GM23338 (cell line): Measurements from ENCODE around the gene GRID1. TPM values are rescaled to one million over a fixed set of nuclear protein-coding genes. Genes with fewer than 3 reads are reported as not detected.

Experiments used
- ATAC-seq: fragments of 200-7000 bp; cut with Tn5 transposase; 3 replicates; pipeline ENCODE4 v1.9.1; 2020
- DNase-seq: peaks from one replicate; pipeline ENCODE4 v3.0.0-alpha.2; 2015; ENCODE audit warnings: low spot score
- H2AFZ ChIP-seq: fragments of 200-600 bp; sonication (generic); 2 replicates; pipeline ENCODE4 v1.8.0; 2016; ENCODE audit warnings: antibody characterized with exemption, mild to moderate bottlenecking, moderate library complexity
- H3F3A ChIP-seq: fragments of 200-600 bp; sonication (generic); replicated peaks from 2 replicates; pipeline ENCODE4 v1.8.0; 2017; ENCODE audit warnings: antibody characterized with exemption, mixed run types, low read depth
- H3K27ac ChIP-seq: fragments of 200-600 bp; sonication (generic); 2 replicates; pipeline ENCODE4 v1.6.1; 2016; ENCODE audit warnings: low read depth
- H3K27me3 ChIP-seq: fragments of 200-600 bp; sonication (generic); 2 replicates; pipeline ENCODE4 v1.8.0; 2016; ENCODE audit warnings: mild to moderate bottlenecking, mixed run types, moderate library complexity; ENCODE audit not compliant: insufficient read depth
- H3K36me3 ChIP-seq: fragments of 200-600 bp; sonication (generic); 2 replicates; pipeline ENCODE4 v1.8.0; 2016; ENCODE audit warnings: mild to moderate bottlenecking; ENCODE audit not compliant: insufficient read depth
- H3K4me1 ChIP-seq: fragments of 200-600 bp; sonication (generic); 2 replicates; pipeline ENCODE4 v1.8.0; 2016; ENCODE audit warnings: mild to moderate bottlenecking, moderate library complexity; ENCODE audit not compliant: insufficient read depth
- H3K4me2 ChIP-seq: fragments of 200-600 bp; sonication (generic); 2 replicates; pipeline ENCODE4 v1.7.1; 2017; ENCODE audit warnings: mixed run types
- H3K4me3 ChIP-seq: fragments of 200-600 bp; sonication (generic); 2 replicates; pipeline ENCODE4 v1.6.1; 2016; ENCODE audit warnings: mixed run types
- H3K79me2 ChIP-seq: fragments of 200-600 bp; sonication (generic); replicated peaks from 2 replicates; pipeline ENCODE4 v1.8.0; 2017; ENCODE audit warnings: mild to moderate bottlenecking; ENCODE audit not compliant: insufficient read depth
- H3K9me2 ChIP-seq: fragments of 200-600 bp; sonication (generic); 2 replicates; pipeline ENCODE4 v1.8.0; 2017; ENCODE audit not compliant: insufficient read depth
- H4K20me1 ChIP-seq: fragments of 200-600 bp; sonication (generic); replicated peaks from 2 replicates; pipeline ENCODE4 v1.8.0; 2017; ENCODE audit warnings: mild to moderate bottlenecking; ENCODE audit not compliant: insufficient read depth
- H3K27ac Mint-ChIP-seq: 2 replicates; pipeline ENCODE4 v1.8.0; 2020; ENCODE audit warnings: inconsistent platforms, mild to moderate bottlenecking, moderate library complexity, mixed read lengths
- H3K27me3 Mint-ChIP-seq: 3 replicates; pipeline ENCODE4 v1.8.0; 2022; ENCODE audit warnings: low read depth, mild to moderate bottlenecking, moderate library complexity, mixed read lengths, inconsistent platforms; ENCODE audit not compliant: insufficient read depth, poor library complexity
- H3K36me3 Mint-ChIP-seq: 3 replicates; pipeline ENCODE4 v1.8.0; 2021; ENCODE audit warnings: low read depth, mild to moderate bottlenecking, inconsistent platforms, moderate library complexity, mixed read lengths
- H3K4me1 Mint-ChIP-seq: 3 replicates; pipeline ENCODE4 v1.8.0; 2020; ENCODE audit warnings: mild to moderate bottlenecking, inconsistent platforms, mixed read lengths
- H3K4me3 Mint-ChIP-seq: 3 replicates; pipeline ENCODE4 v1.8.0; 2021; ENCODE audit warnings: moderate library complexity, mild to moderate bottlenecking, inconsistent platforms, mixed read lengths
- H3K9me3 Mint-ChIP-seq: 3 replicates; pipeline ENCODE4 v1.8.0; 2020; ENCODE audit warnings: moderate library complexity, mild to moderate bottlenecking, inconsistent platforms, mixed read lengths
- CREB1 ChIP-seq: fragments of 250-450 bp; sonication (Bioruptor Pico); IDR thresholded peaks from 2 replicates; pipeline ENCODE4 v1.5.0; 2020; ENCODE audit warnings: low read depth, mild to moderate bottlenecking, moderate library complexity
- ETS1 ChIP-seq: IDR thresholded peaks from 2 replicates; pipeline ENCODE4 v1.6.1; 2016; ENCODE audit warnings: antibody characterized with exemption
- EZH2phosphoT487 ChIP-seq: fragments of 200-600 bp; sonication (generic); IDR thresholded peaks from one replicate; pipeline ENCODE4 v1.8.1; 2018; ENCODE audit warnings: antibody characterized with exemption; ENCODE audit not compliant: unreplicated experiment
- JUNB ChIP-seq: IDR thresholded peaks from one replicate; pipeline ENCODE4 v1.6.1; 2016; ENCODE audit warnings: antibody characterized with exemption; ENCODE audit not compliant: unreplicated experiment
- NANOG ChIP-seq: IDR thresholded peaks from 2 replicates; pipeline ENCODE4 v1.6.1; 2016; ENCODE audit warnings: antibody characterized with exemption, borderline replicate concordance
- REST ChIP-seq: IDR thresholded peaks from one replicate; pipeline ENCODE4 v1.6.1; 2018; ENCODE audit warnings: antibody characterized with exemption; ENCODE audit not compliant: unreplicated experiment
- ZNF114 ChIP-seq: fragments of 250-450 bp; sonication (Bioruptor Pico); IDR thresholded peaks from 2 replicates; pipeline ENCODE4 v1.5.0; 2020; ENCODE audit warnings: mild to moderate bottlenecking, moderate library complexity
- ZNF331 ChIP-seq: fragments of 250-450 bp; sonication (Bioruptor Pico); IDR thresholded peaks from 2 replicates; pipeline ENCODE4 v1.5.0; 2020; ENCODE audit warnings: low read depth, mild to moderate bottlenecking, moderate library complexity
- polyA plus RNA-seq: library from polyadenylated mRNA; unstranded; fragments of >200 nt; fragmentation: Nextera tagmentation; extraction: Ambion mirVana; gene quantifications from 2 replicates; pipeline ENCODE4 v1.2.1, GENCODE V29; 2016
- total RNA-seq: library from RNA; depleted of rRNA; stranded (reverse); fragments of >200 nt; shearing (Covaris generic); gene quantifications from 2 replicates; pipeline ENCODE4 v1.2.3, GENCODE V29; 2014
- TF ChIP-seq, protein P1 (sequence below): fragments of 250-450 bp; sonication (Bioruptor Pico); IDR thresholded peaks from 2 replicates; pipeline ENCODE4 v1.5.0; 2020; ENCODE audit warnings: mild to moderate bottlenecking, moderate library complexity

GRID1 gene
- total and polyA plus RNA-seq, 2 experiments from 2014 or later, result 0.14 to 0.15 TPM

DNA sequence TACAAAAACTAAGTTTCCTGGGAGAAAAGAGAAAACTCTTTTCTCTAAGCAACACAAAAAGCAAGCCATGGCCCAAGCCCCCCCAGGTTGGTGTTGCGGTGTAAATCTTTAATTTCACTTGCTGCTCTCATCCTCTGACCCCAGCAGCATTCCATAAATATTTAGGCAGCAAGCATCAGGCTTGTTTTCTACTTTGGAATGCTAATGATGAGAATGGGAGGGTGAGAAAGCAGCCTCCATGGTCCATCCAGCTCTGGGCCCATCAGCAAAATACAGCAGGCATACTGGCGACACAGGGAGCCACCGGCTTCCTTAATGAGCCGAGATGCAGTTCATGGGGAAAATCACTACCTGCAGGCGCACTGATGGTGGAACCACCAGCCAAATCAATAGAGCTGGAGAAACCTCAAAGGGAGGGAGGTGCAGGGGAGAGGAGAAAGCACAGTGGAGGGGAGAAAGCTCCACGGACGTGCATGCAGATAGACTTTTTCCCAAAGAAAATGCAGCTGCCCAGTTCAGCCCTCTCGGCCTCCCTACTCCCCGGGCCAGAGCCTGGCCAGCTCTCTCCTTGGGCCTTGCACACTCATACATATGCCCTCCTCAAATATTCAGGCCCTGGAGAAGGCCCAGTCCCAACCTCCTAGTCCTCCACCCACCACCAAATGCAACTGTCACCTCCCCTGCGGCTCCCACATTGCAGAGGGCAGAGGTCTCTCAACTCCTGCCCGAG is 131.9 kb downstream of the GRID1 start:
- no peak overlapping the region for H3K4me3 ChIP-seq
- H3K4me3 Mint-ChIP-seq, result peak overlapping the region; percentile 18; the same call in 1 of the 3 replicates
- peak overlapping the region; percentile 79; the same call in 1 of the 2 replicates for H3K27ac Mint-ChIP-seq
- peaks cover 33% of the 10 kb centered on the region for H3K4me1 Mint-ChIP-seq
- H3K27me3 Mint-ChIP-seq, result peaks cover 11% of the 10 kb centered on the region
- peak; percentile 58 for DNase-seq
- peaks cover 38% of the 10 kb centered on the region for H3K9me3 Mint-ChIP-seq
- peaks cover 25% of the 10 kb centered on the region for H3K36me3 Mint-ChIP-seq
- peak; percentile 67 for ATAC-seq
- peak overlapping the region; percentile 61 for H2AFZ ChIP-seq
- TF ChIP-seq CREB1 (no peak), ZNF331 (no peak), NANOG (no peak), ZNF114 (CRISPR knock-in tag) (no peak), JUNB (no peak), REST (no peak), EZH2phosphoT487 (no peak), ETS1 (no peak)
- TF ChIP-seq, protein P1, sequence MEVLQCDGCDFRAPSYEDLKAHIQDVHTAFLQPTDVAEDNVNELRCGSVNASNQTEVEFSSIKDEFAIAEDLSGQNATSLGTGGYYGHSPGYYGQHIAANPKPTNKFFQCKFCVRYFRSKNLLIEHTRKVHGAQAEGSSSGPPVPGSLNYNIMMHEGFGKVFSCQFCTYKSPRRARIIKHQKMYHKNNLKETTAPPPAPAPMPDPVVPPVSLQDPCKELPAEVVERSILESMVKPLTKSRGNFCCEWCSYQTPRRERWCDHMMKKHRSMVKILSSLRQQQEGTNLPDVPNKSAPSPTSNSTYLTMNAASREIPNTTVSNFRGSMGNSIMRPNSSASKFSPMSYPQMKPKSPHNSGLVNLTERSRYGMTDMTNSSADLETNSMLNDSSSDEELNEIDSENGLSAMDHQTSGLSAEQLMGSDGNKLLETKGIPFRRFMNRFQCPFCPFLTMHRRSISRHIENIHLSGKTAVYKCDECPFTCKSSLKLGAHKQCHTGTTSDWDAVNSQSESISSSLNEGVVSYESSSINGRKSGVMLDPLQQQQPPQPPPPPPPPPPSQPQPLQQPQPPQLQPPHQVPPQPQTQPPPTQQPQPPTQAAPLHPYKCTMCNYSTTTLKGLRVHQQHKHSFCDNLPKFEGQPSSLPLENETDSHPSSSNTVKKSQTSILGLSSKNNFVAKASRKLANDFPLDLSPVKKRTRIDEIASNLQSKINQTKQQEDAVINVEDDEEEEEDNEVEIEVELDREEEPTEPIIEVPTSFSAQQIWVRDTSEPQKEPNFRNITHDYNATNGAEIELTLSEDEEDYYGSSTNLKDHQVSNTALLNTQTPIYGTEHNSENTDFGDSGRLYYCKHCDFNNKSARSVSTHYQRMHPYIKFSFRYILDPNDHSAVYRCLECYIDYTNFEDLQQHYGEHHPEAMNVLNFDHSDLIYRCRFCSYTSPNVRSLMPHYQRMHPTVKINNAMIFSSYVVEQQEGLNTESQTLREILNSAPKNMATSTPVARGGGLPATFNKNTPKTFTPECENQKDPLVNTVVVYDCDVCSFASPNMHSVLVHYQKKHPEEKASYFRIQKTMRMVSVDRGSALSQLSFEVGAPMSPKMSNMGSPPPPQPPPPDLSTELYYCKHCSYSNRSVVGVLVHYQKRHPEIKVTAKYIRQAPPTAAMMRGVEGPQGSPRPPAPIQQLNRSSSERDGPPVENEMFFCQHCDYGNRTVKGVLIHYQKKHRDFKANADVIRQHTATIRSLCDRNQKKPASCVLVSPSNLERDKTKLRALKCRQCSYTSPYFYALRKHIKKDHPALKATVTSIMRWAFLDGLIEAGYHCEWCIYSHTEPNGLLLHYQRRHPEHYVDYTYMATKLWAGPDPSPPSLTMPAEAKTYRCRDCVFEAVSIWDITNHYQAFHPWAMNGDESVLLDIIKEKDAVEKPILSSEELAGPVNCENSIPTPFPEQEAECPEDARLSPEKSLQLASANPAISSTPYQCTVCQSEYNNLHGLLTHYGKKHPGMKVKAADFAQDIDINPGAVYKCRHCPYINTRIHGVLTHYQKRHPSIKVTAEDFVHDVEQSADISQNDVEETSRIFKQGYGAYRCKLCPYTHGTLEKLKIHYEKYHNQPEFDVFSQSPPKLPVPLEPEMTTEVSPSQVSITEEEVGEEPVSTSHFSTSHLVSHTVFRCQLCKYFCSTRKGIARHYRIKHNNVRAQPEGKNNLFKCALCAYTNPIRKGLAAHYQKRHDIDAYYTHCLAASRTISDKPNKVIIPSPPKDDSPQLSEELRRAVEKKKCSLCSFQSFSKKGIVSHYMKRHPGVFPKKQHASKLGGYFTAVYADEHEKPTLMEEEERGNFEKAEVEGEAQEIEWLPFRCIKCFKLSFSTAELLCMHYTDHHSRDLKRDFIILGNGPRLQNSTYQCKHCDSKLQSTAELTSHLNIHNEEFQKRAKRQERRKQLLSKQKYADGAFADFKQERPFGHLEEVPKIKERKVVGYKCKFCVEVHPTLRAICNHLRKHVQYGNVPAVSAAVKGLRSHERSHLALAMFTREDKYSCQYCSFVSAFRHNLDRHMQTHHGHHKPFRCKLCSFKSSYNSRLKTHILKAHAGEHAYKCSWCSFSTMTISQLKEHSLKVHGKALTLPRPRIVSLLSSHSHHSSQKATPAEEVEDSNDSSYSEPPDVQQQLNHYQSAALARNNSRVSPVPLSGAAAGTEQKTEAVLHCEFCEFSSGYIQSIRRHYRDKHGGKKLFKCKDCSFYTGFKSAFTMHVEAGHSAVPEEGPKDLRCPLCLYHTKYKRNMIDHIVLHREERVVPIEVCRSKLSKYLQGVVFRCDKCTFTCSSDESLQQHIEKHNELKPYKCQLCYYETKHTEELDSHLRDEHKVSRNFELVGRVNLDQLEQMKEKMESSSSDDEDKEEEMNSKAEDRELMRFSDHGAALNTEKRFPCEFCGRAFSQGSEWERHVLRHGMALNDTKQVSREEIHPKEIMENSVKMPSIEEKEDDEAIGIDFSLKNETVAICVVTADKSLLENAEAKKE (CRISPR knock-in tag), result no peak
- H3F3A ChIP-seq, result no peaks in the 10 kb centered on the region
- no peaks in the 10 kb centered on the region; the same call in 1 of the 2 replicates for H3K36me3 ChIP-seq
- H3K4me1 ChIP-seq, result peaks cover 31% of the 10 kb centered on the region
- no peaks in the 10 kb centered on the region for H3K27me3 ChIP-seq
- H3K27ac ChIP-seq, result no peak overlapping the region
- no peaks in the 10 kb centered on the region for H3K79me2 ChIP-seq
- H3K4me2 ChIP-seq, result peak overlapping the region; percentile 33
- H3K9me2 ChIP-seq, result 0 out of 2 replicates have a peak, but pooled peaks cover 4% of the 10 kb centered on the region
- no peaks in the 10 kb centered on the region for H4K20me1 ChIP-seq
